Measurements from ENCODE around the gene GASK1A.
"Not testable (repeated sequence)": the region's sequence is repeated elsewhere in the genome, so short reads cannot be mapped to it uniquely, and the experiment has no call there.

Gene GASK1A

DNA sequence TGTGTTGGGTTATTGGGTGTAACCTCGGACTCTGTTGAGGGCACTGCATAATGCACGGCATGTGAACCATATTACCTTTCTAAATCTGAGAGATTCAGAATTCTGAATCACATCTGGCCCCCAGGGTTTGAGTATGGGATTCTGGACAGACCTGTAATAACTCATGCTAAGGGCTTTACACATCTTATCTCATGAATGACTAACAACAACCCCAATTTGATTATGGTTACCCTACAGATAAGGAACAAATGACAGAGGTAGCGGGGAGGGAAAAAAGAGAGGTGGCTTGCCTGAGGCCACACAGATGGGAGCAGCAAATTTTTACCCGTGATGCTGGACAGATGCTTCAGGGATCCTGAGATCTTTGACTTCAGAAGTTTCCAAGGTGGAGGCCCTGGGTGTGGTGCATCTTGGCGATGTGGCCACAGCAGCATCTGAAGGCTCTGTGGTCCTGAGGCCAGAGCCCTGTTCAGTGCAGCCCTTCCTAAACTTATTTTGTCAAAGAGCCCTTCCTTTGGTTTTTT is 83.0 kb downstream of the GASK1A start:
- DNase-seq (ENCODE audit: low spot score): no peak

DNA sequence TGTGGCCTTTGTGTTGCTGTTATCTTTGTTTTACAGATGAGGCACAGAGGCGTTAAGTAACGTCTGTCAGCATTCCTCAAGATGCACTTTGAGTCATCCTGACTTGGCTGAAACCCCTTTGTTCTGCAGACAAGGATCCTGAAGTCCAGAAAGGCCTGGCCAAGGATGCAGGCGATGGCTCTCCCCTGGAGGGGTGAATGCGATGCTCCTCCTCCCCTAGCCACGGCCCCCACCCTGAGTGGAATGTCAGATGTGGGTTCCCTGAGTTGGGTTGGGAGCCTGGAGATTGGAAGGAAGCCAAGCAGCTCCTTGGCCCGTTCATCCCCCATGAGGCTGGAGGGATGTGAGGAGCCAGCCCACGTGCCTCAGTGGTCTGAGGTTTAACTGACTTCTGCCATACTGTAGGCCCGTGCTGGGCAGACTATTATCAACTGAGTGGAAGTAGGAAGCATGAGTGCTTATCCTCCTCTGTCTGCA is 83.5 kb downstream of the GASK1A start:
- no peak for DNase-seq (ENCODE audit: low spot score)

DNA sequence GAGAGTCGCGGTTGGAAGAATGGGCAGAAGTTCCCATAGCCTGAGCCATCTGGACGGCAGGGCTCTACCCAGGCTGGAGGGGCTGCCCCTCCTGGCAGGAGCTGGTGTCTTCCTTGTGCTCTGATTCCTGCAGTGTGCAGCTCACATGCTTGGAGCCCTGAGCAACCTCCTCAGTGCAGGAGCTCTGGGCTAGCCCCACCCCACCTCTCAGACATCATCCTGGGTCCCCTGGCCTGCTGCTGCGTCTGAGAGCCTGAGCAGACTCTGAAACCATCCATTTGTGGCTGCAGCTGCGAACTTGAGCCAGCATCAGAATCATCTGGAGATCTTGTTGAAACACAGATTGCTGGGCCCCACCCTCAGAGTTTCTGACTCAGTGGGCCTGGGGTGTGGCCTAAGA is 84.0 kb downstream of the GASK1A start:
- no peak for DNase-seq (ENCODE audit: low spot score)

DNA sequence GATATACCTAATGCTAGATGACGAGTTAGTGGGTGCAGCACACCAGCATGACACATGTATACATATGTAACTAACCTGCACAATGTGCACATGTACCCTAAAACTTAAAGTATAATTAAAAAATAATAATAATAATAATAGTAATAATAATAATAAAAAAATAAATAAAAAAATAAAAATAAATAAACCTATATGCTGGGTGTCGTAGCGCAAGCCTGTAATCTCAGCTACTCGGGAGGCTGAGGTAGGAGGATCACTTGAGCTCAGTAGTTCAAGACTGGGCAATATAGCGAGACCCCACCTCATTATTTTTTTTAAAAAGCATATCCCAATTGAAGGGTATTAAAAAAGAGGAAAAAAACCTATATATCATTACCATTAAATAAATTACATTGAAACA is 91.6 kb downstream of the GASK1A start:
- DNase-seq (ENCODE audit: low spot score): not testable (repeated sequence)

- peak; percentile 34 for DNase-seq (ENCODE audit: low spot score)
Observed at GRCh38 chr3:43071313-43071893, 92.3 kb downstream of the GASK1A start.

DNA sequence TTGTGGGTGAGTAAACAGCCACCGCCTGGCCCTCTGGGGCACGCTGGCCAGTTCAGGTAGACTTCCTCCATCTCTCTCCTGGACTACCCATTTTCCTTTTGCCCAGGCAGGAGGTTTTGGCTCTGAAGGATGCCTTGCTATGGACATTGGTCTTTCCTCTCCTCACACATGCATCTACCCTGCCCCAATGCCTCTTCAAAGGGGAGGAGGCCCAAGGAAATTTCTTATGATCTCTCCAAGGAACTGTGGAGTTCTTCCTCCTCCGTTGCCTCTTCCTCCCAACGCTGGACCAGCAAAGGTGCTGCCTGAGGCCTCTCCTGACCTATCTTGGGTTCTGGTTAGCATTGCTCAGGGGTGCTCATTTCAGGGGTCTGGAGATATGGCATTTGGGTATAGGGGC is 93.2 kb downstream of the GASK1A start:
- DNase-seq (ENCODE audit: low spot score): no peak

GRCh38 chr3:43073116-43073835 is 94.2 kb downstream of the GASK1A start:
- DNase-seq (ENCODE audit: low spot score): no peak

DNA sequence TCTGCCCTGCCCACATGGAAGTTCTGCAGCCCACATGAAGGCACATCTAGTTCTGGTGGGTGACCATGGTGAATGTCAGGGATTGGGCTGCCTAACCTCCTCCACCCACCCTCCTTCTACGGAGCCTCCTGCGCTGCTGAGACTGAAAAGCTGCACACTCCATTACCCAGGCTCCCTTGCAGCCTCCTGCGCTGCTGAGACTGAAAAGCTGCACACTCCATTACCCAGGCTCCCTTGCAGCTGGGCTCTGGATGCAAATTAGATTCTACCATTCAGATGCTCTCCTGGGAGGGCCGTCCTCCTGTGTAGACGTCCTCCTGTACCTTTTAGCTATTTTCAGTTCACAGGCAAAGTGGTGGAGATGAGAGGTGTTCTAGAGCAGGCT is 94.7 kb downstream of the GASK1A start:
- no peak for DNase-seq (ENCODE audit: low spot score)

DNA sequence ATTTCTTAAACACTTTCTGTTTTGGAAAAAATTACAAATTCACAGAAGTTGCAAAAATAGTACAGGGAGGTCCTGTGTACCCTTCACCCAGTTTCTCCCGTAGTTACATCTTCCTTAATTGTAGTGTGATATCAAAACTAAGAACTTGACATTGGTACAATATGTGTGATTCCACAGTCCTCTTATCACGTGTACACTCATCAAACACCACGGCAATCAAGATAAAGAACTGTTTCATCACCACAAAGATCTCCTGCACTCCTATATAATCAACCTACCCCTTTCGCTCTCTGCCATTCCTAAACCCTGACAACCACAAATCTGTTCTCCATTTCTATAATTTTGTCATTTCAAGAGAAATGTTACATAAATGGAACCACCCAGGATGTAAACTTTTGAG is 95.4 kb downstream of the GASK1A start:
- no peak for DNase-seq (ENCODE audit: low spot score)

DNA sequence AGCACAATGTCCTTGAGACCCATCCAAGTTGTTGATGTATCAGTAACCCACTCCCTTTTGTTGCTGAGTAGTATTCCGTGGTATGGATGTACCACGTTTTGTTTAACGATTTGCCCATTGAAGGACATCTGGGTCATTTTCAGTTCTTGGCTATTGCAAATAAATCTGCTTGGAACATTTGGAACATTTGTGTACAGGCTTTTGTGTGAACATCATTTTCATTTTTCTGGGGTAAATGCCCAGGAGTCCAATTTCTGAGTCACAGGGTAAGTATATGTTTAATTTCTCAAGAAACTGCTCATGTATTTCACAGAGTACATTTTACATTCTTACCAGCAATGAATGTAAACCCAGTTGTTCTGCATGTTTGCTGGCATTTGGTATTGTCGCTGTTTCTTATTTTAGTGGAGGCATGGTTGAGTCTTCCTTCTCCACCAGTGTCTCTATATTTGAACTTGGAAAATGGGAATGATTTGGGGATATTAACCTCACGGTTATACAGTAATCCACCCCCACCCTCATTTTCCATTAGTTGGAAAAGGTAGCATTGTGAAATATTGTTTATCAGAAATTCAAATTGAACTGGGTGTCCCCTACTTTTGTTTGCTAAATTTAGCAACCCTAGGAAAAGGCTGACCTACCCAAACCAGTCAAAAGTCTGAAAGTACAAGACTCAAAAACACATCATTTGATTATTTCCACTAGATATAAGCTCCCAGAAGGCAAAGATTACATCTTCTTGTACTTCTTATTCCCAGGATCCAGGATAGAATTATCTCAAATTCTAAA is 96.0 kb downstream of the GASK1A start:
- DNase-seq (ENCODE audit: low spot score): no peak

DNA sequence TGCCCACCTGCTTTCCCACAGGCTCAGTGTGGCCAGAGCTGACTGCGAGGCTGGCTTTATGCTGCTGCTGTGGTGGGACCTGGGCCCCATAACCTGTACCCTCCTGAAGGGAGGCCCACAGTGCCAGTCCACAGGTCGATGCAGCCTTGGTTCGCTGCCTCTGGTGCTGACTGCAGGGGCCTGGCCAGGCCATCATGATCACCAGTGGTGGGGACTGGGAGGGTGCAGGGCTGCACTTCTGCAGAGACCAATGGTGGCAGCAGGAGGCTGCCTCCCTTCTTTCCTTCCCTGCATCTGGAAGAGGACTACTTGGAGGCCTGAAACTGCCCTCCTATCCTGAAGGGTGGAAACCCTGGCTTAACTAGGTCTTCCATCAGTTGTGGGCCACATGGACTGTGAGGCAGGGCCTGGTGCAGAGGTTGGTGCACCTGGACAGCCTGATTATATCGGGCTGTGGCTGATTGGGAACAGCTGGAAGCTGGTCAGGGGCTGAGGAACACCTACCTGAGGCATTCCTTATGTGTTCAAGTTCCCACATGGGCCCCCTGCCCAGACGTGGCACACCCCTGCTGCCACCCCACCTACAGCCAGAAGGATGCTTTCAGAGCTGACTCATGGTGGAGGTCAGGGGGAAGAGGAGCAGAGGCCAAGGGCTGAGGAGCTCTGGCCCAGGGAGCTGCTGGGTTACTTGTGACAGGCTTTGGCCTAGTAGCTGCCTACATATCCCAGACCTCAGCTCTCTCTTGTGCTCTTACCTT is 97.0 kb downstream of the GASK1A start:
- no peak for DNase-seq (ENCODE audit: low spot score)

DNA sequence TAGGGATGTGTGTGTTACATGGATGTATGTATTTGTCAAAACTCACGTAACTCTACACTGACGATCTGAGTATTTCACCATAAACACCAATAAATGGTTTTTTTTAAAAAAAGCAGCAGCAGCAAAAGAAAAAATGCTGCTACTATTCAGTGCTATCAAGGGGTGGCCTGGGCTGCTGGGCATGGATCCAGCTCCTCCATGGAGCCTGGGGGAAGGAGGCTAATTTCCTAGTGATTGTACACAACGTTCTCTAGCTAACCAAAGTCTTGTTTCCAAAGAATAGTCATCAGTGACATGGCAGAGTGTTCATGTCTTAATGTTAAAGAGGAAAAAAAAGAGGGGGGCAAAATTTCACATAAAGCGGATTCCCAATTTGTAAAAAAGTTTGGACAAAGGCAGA is 97.7 kb downstream of the GASK1A start:
- DNase-seq (ENCODE audit: low spot score): no peak

DNA sequence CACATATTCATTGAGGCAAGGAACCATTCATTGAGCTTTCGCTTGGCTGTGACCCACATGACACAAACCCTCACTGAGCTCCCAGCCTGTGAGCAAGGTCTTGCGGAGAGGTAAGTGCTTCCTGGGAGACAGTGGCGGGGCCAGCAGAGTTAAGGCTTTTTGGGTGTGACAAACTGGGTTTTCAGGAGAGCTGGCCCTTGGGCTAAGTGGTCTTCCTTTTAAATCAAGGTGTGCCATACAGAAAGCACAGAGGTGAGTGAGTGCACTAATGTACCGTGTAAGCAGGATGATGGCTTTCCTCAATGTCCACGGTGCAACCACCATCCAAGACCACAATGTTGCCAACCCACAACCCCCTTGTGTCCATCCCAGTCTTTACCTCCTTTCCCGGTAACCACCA is 98.2 kb downstream of the GASK1A start:
- DNase-seq (ENCODE audit: low spot score): no peak

DNA sequence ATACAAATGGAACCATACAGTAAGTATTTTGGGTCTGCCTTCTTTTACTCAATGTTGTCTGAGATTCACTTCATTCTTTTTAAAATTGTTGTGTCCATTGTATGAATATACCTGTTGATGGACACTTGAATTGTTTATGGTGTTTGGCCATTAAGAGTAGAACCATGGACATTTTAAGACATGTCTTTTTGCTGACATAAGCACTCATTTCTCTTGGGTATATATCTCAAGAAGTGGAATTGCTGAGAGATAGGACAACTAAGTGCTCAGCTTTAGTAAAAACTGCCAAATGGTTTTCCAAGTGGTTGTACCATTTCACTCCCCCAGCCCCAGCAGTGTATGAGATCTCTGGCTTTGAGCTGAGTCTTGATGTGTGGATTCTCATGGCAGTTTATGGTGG is 98.6 kb downstream of the GASK1A start:
- DNase-seq (ENCODE audit: low spot score): no peak

DNA sequence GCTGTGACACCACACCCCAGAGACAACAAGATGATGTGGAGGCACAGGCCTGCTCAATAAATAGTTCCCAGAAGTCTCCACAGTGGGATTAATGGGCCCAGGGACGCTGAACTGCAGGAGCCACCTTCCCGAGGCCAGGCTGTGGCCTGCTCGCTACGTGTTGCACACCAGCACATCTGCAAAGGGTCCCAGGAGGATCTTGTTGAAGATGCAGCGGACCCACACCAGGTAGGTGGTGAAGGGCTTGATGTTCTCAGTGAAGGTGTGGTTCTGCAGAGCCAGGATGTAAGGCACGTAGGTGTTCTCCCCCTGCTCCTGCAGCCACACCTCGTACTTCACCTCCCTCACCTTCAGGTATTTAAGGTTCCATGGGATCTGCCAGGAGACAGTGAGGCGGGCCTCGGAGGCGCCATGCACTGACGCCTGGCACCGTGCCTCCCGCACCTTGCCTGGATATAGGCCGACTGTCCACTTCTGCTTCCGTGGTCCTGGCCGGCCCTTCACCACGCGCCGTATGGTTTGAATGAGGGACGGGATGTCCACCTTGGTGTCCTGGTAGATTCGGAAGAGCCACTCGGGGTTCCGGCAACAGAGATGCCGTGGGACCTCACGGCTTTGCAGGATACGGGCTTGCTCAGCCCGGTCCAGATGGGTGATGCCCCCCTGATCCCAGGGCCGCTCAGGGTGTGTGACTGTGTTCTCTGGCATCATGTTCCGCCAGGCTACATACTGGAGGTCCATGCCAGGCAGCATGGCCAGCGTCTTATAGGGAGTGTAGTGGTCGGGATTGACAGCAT is 100.6 kb downstream of the GASK1A start:
- DNase-seq (ENCODE audit: low spot score): no peak

- DNase-seq (ENCODE audit: low spot score): no peak
Observed at GRCh38 chr3:43080726-43081568, 101.8 kb downstream of the GASK1A start.

GRCh38 chr3:43081796-43082195 is 102.7 kb downstream of the GASK1A start:
- no peak for DNase-seq (ENCODE audit: low spot score)

DNA sequence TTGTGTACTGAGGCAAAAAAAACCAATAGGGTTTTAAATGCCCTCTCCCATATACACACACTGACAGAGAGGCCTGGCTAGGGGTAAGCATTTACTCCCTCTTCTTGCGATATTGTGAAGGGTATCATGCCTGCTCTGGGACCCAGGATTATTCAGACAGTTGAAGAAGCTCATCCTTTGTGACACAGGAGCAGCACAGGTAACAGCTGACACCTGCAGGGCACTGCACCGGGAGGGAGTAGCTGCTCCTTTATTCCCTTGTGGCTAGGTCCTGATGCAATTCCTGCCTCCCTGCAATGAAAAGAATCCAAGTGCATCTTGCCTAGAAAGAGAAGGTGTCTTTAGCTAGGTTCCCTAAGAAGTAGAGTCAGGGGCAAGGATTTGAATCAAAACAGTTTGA is 103.3 kb downstream of the GASK1A start:
- DNase-seq (ENCODE audit: low spot score): no peak

DNA sequence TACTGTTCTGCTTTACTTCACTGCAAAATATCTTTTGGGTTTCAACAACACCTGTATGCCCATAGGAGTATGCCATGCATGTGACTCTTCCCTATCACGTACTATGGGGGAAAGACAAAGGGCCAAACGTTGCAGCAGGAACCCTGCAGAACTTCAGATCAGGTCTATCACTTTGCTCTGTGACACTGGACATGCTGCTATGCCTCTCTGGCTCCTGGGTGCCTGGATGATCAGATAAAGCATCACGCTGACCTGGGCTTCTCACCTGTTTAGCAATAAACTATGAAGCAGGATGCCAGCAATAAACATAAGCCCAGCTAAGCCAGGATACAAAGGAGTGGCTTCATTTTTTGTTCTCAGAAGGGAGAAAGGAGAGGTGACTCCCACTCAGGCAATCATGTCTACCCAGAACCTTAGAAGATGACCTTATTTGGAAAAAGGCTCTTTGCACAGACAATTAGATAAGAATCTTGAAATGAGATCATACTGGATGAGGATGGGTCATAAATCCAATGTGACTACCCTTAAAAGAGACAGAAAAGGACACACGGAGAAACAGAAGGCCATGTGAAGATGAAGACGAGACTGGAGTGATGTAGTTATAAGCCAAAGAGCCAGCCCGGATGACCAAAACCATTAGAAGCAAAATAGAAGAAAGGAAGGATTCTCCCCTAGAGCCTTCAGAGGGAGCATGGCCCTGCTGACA is 107.5 kb downstream of the GASK1A start:
- DNase-seq (ENCODE audit: low spot score): no peak

- no peak for DNase-seq (ENCODE audit: low spot score)
Observed at GRCh38 chr3:43087249-43087776, 108.2 kb downstream of the GASK1A start.

All from AG08396 (cell line).